ENCODE data around the gene NIPAL3. TPM values are rescaled to one million over a fixed set of nuclear protein-coding genes. Genes with fewer than 3 reads are reported as not detected.

NIPAL3 gene
- total RNA-seq, 1 donor from 2014 or later = 18.6 TPM

GRCh38 chr1:24418898-24419628 lies 3.5 kb downstream of the NIPAL3 start:
- TF ChIP-seq, protein P1, sequence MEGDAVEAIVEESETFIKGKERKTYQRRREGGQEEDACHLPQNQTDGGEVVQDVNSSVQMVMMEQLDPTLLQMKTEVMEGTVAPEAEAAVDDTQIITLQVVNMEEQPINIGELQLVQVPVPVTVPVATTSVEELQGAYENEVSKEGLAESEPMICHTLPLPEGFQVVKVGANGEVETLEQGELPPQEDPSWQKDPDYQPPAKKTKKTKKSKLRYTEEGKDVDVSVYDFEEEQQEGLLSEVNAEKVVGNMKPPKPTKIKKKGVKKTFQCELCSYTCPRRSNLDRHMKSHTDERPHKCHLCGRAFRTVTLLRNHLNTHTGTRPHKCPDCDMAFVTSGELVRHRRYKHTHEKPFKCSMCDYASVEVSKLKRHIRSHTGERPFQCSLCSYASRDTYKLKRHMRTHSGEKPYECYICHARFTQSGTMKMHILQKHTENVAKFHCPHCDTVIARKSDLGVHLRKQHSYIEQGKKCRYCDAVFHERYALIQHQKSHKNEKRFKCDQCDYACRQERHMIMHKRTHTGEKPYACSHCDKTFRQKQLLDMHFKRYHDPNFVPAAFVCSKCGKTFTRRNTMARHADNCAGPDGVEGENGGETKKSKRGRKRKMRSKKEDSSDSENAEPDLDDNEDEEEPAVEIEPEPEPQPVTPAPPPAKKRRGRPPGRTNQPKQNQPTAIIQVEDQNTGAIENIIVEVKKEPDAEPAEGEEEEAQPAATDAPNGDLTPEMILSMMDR (IDR thresholded peaks at IDR 0.05; ENCODE audit: partially characterized antibody, unreplicated experiment) = no peak
- DNase-seq = peak; percentile 48
- no peaks in the 10 kb centered on the region for H3K36me3 Mint-ChIP-seq (ENCODE audit: unreplicated experiment)
- H3K27me3 Mint-ChIP-seq (ENCODE audit: unreplicated experiment) = peaks cover 3% of the 10 kb centered on the region
- peaks cover 1% of the 10 kb centered on the region for H3K9me3 Mint-ChIP-seq (ENCODE audit: unreplicated experiment)
- H3K27ac Mint-ChIP-seq (ENCODE audit: unreplicated experiment) = peak overlapping the region; percentile 83
- peak overlapping the region; percentile 30 for H3K4me3 Mint-ChIP-seq (ENCODE audit: unreplicated experiment)
- peaks cover 33% of the 10 kb centered on the region for H3K4me1 Mint-ChIP-seq (ENCODE audit: low read depth, unreplicated experiment)

DNA sequence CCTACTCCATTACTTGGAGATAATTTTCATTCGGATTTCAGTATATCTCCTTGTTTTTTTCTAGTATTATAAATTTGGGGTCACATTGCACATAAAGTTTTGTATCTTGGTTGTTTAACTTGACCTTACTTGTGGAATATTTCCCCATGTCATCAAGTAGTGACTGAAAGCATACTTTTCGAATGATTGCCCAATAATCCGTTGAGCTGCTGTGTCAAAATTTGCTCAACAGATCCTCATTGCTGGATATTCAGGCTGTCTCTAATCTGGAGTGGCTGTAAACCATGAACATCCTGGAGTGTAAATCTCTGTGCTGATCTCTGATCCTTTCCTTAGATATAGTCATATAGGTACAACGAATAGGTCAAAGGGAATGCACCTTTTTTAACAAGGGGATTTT lies 4.9 kb downstream of the NIPAL3 start:
- DNase-seq = no peak
- TF ChIP-seq, protein P1 (IDR thresholded peaks at IDR 0.05; ENCODE audit: partially characterized antibody, unreplicated experiment) = no peak
- Mint-ChIP-seq H3K4me1 (ENCODE audit: low read depth, unreplicated experiment) (peaks cover 30% of the 10 kb centered on the region), H3K9me3 (ENCODE audit: unreplicated experiment) (peaks cover 1% of the 10 kb centered on the region), H3K27ac (ENCODE audit: unreplicated experiment) (no peak overlapping the region), H3K27me3 (ENCODE audit: unreplicated experiment) (peaks cover 3% of the 10 kb centered on the region), H3K4me3 (ENCODE audit: unreplicated experiment) (no peak overlapping the region), H3K36me3 (ENCODE audit: unreplicated experiment) (no peaks in the 10 kb centered on the region)

DNA sequence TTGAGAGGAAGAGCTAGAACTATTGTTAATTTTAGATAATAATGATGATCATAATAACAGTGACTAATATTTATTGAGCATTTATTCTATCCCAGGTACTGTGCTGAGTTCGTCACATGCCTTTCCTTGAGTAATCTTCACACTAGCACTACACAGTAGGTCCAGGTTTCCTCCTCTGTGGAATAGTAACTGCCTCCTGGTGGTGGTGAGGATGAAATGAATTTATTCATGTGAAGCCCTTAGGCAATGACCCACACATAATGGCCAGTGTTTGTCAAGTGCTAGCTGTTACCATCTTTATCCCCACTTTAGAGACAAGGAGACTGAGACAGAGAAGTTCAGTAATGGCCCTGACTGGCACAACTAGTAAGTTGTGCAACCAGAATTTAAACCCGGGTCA lies 5.9 kb downstream of the NIPAL3 start:
- TF ChIP-seq, protein P1 (IDR thresholded peaks at IDR 0.05; ENCODE audit: partially characterized antibody, unreplicated experiment) = peak; percentile 43
- no peak overlapping the region for H3K4me3 Mint-ChIP-seq (ENCODE audit: unreplicated experiment)
- H3K27me3 Mint-ChIP-seq (ENCODE audit: unreplicated experiment) = peaks cover 3% of the 10 kb centered on the region
- no peak for DNase-seq
- H3K36me3 Mint-ChIP-seq (ENCODE audit: unreplicated experiment) = no peaks in the 10 kb centered on the region
- peaks cover 23% of the 10 kb centered on the region for H3K4me1 Mint-ChIP-seq (ENCODE audit: low read depth, unreplicated experiment)
- H3K27ac Mint-ChIP-seq (ENCODE audit: unreplicated experiment) = no peak overlapping the region
- H3K9me3 Mint-ChIP-seq (ENCODE audit: unreplicated experiment) = peaks cover 2% of the 10 kb centered on the region

DNA sequence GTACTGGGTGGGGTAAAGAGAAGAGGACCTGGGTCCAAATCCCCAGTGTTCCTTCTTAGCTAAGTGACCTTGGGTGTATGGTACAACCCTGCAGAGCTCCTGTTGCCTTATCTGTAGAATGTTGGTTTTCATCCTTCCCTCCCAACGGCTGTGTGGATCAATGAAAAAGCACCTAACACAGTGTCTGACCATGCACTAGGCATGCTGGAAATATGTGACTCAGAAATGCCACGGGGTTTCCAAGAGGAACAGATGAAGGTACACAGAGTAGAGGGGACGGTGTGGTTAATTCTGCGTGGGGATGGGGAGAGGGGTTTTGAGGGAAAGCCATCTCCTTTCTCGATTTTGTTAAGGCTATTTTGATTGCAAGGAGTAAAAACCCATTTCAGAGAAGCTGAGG lies 8.6 kb downstream of the NIPAL3 start:
- Mint-ChIP-seq H3K27ac (ENCODE audit: unreplicated experiment) (no peak overlapping the region), H3K27me3 (ENCODE audit: unreplicated experiment) (peaks cover 3% of the 10 kb centered on the region), H3K9me3 (ENCODE audit: unreplicated experiment) (peaks cover 1% of the 10 kb centered on the region), H3K4me3 (ENCODE audit: unreplicated experiment) (no peak overlapping the region), H3K36me3 (ENCODE audit: unreplicated experiment) (no peaks in the 10 kb centered on the region), H3K4me1 (ENCODE audit: low read depth, unreplicated experiment) (peaks cover 10% of the 10 kb centered on the region)
- no peak for DNase-seq
- TF ChIP-seq, protein P1 (IDR thresholded peaks at IDR 0.05; ENCODE audit: partially characterized antibody, unreplicated experiment) = no peak

DNA sequence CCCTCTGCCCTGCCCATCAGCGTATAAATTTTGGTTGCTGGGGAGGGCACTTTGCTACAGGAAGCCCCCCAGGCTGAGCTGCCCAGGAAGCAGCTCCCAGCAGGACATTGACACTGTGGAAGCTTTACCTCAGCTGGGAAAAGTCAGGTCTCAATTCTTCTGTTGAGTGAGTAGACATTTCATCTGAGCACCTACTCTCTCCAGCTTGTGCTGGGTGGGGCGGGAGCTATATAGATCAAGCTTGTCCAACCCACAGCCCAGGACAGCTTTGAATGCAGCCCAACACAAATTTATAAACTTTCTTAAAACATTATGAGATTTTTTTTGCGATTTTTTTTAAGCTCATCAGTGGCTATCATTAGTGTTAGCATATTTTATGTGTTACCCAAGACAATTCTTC lies 9.4 kb downstream of the NIPAL3 start:
- no peak for DNase-seq
- peaks cover 6% of the 10 kb centered on the region for H3K4me1 Mint-ChIP-seq (ENCODE audit: low read depth, unreplicated experiment)
- H3K27me3 Mint-ChIP-seq (ENCODE audit: unreplicated experiment) = peaks cover 3% of the 10 kb centered on the region
- peaks cover 1% of the 10 kb centered on the region for H3K9me3 Mint-ChIP-seq (ENCODE audit: unreplicated experiment)
- no peak overlapping the region for H3K27ac Mint-ChIP-seq (ENCODE audit: unreplicated experiment)
- no peaks in the 10 kb centered on the region for H3K36me3 Mint-ChIP-seq (ENCODE audit: unreplicated experiment)
- TF ChIP-seq, protein P1 (IDR thresholded peaks at IDR 0.05; ENCODE audit: partially characterized antibody, unreplicated experiment) = no peak
- H3K4me3 Mint-ChIP-seq (ENCODE audit: unreplicated experiment) = no peak overlapping the region

All from glutamatergic neuron (in vitro differentiated cells).